Measurements from ENCODE around the gene DNAI4. TPM values are rescaled to one million over a fixed set of nuclear protein-coding genes. Genes with fewer than 3 reads are reported as not detected.

DNAI4 gene
- total and polyA plus RNA-seq, 2 donors (not counting 3 experiments of a cell fraction or from before 2014, with no cell fraction given): 0.51 to 3.3 TPM

DNA sequence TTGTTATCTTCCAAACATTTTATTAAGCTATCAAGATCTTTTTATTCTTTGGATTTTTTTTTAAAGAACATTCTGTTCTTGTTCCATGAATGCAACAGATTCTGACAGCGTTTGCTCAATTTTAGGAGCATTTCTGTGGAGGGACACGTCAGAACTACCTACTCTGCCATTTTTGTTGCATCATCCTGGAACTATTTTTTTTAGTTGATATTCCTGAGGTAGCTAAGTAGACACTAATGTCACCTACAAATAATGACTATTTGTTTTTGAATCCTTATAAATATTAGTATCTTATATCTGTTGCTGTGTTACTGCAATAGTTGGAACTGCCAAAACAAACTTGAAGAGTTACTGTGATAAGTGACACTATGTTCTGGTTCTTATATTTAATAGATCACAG is 57.2 kb downstream of the DNAI4 start:
- FAIRE-seq (no peak), DNase-seq (ENCODE audit: low read depth, low spot score) (no peak)
- Histone ChIP-seq H4K20me1 (replicated peaks; ENCODE audit: control insufficient read depth, extremely low read depth, insufficient read depth, low read length) (no peaks in the 10 kb centered on the region), H3K27me3 (ENCODE audit: control insufficient read depth in 2 of 2, insufficient read depth in 2 of 2, low read length in 2 of 2) (no peaks in the 10 kb centered on the region), H3K36me3 (ENCODE audit: control insufficient read depth in 2 of 2, extremely low read depth in 1 of 2, insufficient read depth in 2 of 2, low read length in 2 of 2) (no peaks in the 10 kb centered on the region), H3K4me1 (ENCODE audit: control insufficient read depth, extremely low read depth, insufficient read depth, low read length) (no peaks in the 10 kb centered on the region), H2AFZ (ENCODE audit: low read depth, low read length) (no peak overlapping the region), H3K27ac (ENCODE audit: insufficient read depth, low read depth, low read length) (no peak overlapping the region), H3K9me3 (replicated peaks; ENCODE audit: control insufficient read depth, insufficient read depth, low read length) (no peaks in the 10 kb centered on the region), H3K79me2 (ENCODE audit: control insufficient read depth, insufficient read depth, low read length) (no peaks in the 10 kb centered on the region), H3K9me1 (replicated peaks; ENCODE audit: control insufficient read depth, extremely low read depth, insufficient read depth, low read length) (no peaks in the 10 kb centered on the region), H3K4me3 (replicated peaks in 1 of 3; ENCODE audit: insufficient read depth in 1 of 3, low read depth in 1 of 3, low read length in 3 of 3) (no peak overlapping the region), H3K4me2 (ENCODE audit: insufficient read depth, low read length) (no peak overlapping the region), H3K9ac (replicated peaks; ENCODE audit: extremely low read depth, insufficient read depth, low read length) (no peak overlapping the region)
- intact Hi-C loops (cut with micrococcal nuclease): no loop called here
- ChIA-PET POLR2A (no interaction called here), CTCF (no interaction called here)
- TF ChIP-seq MYC (IDR thresholded peaks at IDR 0.05; ENCODE audit: low read depth, low read length): no peak
- no peak for TF ChIP-seq GATA2 (IDR thresholded peaks at IDR 0.05; ENCODE audit: insufficient read depth, insufficient read length, low read depth, low read length)
- TF ChIP-seq POLR2AphosphoS5 (IDR thresholded peaks at IDR 0.05; ENCODE audit: insufficient read depth, low read depth, low read length): no peak
- no peak for TF ChIP-seq EZH2 (IDR thresholded peaks at IDR 0.05; ENCODE audit: borderline replicate concordance, low read depth, low read length, severe bottlenecking)
- TF ChIP-seq FOS (IDR thresholded peaks at IDR 0.05; ENCODE audit: borderline replicate concordance, insufficient read depth, low read length): no peak
- TF ChIP-seq, protein P1, sequence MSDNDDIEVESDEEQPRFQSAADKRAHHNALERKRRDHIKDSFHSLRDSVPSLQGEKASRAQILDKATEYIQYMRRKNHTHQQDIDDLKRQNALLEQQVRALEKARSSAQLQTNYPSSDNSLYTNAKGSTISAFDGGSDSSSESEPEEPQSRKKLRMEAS (IDR thresholded peaks at IDR 0.05; ENCODE audit: insufficient read depth, insufficient read length): no peak
- TF ChIP-seq, protein P2, sequence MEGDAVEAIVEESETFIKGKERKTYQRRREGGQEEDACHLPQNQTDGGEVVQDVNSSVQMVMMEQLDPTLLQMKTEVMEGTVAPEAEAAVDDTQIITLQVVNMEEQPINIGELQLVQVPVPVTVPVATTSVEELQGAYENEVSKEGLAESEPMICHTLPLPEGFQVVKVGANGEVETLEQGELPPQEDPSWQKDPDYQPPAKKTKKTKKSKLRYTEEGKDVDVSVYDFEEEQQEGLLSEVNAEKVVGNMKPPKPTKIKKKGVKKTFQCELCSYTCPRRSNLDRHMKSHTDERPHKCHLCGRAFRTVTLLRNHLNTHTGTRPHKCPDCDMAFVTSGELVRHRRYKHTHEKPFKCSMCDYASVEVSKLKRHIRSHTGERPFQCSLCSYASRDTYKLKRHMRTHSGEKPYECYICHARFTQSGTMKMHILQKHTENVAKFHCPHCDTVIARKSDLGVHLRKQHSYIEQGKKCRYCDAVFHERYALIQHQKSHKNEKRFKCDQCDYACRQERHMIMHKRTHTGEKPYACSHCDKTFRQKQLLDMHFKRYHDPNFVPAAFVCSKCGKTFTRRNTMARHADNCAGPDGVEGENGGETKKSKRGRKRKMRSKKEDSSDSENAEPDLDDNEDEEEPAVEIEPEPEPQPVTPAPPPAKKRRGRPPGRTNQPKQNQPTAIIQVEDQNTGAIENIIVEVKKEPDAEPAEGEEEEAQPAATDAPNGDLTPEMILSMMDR (IDR thresholded peaks at IDR 0.05; ENCODE audit: extremely low read depth in 1 of 2, insufficient read depth in 1 of 2, low read depth in 1 of 2, low read length in 2 of 2): no peak
- TF ChIP-seq POLR2A (IDR thresholded peaks at IDR 0.05; ENCODE audit: low read depth, low read length): no peak
- no peak for TF ChIP-seq JUN (IDR thresholded peaks at IDR 0.05; ENCODE audit: borderline replicate concordance, insufficient read depth, insufficient read length, low read depth)
- dilution Hi-C loops (cut with MboI; ENCODE audit: extremely low pct_ligation_motif_present, low sequenced_read_pairs): no loop called here
- no TSS peak for BruUV-seq (replicated peaks)

Data from endothelial cell of umbilical vein (primary cell).